8988T (cell line): Measurements from ENCODE around the gene SLC25A19.

Experiments
- DNase-seq: peaks from one replicate; pipeline ENCODE4 v3.0.0; 2011

Gene SLC25A19

DNA sequence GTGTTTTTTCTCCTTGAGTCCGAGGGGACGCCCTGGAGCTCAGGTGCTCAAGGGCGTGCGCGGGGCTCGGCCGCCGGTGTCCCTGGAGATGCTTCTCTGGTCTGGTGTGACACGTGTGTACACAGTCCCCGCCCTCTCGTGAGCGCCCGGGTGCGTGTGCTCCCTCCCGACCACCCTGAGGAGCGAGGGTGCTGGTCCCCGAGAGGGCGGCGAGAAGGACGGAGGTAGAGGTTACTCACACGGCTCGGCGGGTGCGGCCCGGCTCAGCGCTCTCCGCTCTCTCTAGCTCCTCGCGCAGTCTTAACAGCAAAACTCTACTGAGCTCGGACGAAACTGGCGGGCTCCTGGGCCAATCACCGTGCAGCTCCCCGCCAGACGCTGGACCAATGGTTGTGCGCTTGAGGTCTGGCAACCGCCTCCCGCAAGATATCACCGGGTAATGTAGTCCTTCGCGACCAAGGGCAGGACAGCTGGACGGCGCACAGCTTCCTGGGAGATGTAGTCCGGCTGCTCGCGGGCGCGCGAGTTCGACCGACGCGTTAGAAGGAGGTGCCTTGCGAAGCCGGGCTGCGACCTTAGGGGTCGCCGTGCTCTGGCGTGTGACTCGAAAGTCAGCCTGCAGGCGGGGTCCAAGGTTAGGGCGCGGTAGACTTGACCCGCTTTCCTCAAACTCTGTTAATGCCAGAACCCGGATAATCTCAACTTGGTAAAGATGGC, at the start of gene SLC25A19:
TSS of gene SLC25A19 (minus strand) at position 319 of the 717 bp plus-strand sequence. CDS start 2,669 bp downstream, outside the sequence.
- peak; percentile 81 for DNase-seq

DNA sequence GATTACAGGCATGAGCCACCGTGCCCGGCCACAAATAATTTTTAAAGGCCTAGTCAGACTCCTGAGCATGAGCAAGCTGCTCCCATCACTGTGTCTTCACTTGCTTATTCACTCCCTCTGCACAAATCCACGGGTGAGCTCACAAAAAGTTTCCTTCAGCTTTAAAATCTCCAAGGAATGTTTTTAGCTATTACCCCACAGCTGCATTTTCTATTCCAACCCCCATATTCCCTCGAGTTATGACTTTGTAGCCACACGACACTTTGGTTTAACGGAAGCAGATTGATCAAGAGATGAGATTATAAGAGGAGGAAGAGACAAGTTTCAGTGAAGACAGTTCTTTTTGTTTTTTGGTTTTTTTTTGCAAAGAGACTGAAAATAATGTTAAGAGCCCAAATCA, 49.1 kb upstream of the SLC25A19 start:
- DNase-seq = no peak

GRCh38 chr17:75335315-75335714, 46.1 kb upstream of the SLC25A19 start:
- DNase-seq = no peak

DNA sequence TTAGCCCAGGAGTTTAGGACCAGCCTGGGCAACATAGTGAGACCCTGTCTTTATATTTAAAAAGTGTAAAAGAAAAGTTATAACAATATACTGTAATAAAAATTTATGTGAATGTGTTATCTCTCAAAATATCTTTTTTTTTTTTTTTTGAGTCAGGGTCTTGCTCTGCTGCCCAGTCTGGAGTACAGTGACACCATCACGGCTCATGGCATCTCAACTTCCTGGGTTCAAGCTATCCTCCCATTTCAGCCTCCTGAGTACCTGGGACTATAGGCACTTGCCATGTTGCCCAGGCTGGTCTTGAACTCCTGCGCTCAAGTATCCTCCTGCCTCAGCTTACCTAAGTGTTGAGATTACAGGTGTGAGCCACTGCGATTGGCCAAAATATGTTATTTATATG, 45.5 kb upstream of the SLC25A19 start:
- DNase-seq = no peak

DNA sequence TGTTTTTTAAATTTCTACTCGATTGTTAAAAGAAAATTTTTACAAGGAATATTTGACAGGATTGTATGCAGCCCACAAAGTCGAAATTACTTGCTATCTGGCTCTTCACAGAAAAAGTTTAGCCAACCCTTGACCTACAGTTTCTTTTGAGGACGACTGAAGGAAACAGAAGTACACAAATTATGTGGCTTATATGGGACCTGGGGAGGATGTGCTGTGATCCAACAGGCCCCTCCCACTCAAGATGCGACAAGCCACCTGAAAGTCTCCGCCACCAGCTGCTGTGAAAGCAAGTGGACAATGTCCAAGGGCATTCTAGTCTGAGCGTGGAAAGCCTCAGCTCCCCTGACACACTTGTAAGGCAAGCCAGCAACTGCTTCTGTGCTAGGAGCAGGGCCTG, 42.4 kb upstream of the SLC25A19 start:
- DNase-seq = no peak

- DNase-seq = no peak
Observed at GRCh38 chr17:75327757-75328156, 38.5 kb upstream of the SLC25A19 start.

DNA sequence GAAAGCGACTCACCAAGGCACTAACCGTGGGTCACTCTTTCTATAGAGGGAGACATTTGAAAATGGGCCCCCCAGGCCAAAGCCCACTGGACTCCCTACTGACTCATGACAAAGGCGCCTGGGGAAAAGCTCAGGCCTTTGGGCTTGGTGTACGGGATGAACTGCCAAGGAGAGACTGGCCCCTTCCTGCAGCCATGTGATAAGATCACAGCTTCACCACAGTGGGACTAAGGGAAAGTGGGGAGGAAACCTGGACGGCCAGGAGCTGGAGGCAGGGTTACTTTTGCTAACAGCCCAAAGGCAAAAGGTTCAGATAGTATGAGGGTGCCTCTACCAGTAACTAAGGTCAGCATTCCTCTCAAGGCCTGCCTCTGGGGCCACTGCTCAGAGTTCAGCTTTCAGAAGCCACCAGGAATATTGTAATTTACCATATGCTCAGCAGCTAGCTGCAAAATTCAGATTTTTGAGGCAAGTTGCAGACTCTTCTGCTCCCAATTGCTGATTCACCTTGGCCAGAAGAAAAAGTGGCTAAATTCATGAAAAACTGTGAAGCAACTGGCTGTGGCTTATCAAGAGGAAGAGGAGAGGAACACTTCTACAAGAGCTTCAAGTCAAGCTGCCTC, 37.1 kb upstream of the SLC25A19 start:
- DNase-seq = no peak

DNA sequence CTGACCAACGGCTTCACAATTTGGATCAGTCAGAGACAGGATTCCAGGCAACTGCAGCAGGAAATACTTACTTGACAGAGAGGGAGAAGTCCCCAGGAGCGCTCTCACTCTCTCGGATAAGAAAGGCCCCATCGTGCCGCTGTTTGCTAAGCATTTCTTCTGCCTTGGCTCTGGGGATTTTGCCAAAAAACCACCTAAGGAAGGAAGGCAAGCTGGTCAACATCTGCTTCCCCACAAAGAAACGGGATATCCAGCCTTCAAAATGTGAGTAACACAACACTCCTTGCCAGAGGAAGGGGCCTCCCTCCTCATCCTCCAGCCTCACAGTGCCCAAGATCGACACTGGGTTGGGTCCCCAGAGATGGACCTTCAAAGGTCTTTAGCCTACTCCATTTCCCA, 36.6 kb upstream of the SLC25A19 start:
- no peak for DNase-seq

- no peak for DNase-seq
Observed at GRCh38 chr17:75325348-75325747, 36.1 kb upstream of the SLC25A19 start.

GRCh38 chr17:75321506-75321905, 32.3 kb upstream of the SLC25A19 start:
- DNase-seq = no peak

GRCh38 chr17:75319904-75320691, 30.9 kb upstream of the SLC25A19 start:
- no peak for DNase-seq

DNA sequence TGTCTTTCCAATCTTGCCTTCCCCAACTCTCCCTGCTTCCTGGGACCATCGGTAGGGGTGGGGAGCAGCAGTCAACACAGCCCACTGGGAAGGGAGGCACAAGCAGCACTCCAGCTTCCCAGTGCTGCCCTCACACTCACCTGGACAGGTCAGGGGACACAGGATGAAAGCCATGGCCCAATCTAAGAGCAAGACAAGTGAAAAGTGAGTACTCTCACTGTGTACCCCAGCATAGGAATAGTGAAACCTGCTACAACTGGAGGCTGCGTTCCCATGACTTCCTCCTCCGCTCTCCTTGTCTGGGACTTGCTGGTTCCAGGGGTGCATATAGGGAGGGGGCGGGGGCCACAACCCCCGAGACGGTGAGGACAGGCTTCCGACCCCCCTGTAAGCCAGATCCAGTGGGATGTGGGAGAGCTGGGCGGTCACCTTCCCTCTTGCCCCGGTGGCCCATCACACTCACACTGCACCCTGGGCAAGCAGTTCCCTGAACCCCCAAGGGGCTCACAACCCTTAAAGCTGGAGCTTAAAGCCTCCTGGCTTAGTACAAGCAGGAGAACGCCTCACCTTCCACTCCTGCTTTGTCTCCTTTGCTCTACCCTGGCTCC, 29.5 kb upstream of the SLC25A19 start:
- no peak for DNase-seq

DNA sequence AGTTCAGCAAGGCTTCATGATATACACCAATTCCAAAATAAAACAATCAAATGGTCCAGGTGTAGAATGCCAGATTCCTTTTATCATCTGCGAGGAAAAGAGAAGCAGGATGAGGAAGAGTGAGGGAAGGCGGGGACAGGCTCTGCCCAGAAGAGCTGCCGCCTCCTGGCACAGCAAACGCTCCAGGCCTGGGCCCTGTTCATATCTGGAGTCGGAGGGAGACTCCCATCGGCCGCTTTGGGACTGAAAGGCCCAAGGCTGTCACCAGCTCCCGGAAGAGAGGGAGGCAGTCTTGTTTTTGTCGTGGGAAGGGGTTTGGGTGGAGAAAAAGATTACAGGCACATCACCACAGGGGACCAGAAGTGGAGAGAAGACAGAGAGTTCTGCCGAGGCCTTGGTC, 29.0 kb upstream of the SLC25A19 start:
- no peak for DNase-seq

DNA sequence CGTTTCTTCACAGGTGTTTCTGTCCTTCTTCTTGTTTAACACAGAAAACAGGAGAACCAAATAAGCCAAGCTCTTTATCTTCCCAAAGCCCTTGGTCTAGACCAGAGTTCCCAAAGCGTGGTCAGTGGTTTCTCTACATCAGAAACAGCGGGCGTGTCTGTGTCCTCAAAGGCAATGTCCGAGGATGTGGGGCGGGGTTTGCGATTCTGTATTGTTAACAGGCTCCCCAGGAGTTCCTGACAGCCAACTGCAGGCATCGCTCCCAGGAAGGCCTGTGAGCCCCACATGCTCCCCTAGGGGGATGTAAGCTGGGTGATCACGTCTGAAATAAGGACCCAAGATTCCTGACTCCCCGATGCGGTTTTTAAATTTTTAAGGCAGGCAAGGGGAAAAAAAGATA, 28.4 kb upstream of the SLC25A19 start:
- no peak for DNase-seq

DNA sequence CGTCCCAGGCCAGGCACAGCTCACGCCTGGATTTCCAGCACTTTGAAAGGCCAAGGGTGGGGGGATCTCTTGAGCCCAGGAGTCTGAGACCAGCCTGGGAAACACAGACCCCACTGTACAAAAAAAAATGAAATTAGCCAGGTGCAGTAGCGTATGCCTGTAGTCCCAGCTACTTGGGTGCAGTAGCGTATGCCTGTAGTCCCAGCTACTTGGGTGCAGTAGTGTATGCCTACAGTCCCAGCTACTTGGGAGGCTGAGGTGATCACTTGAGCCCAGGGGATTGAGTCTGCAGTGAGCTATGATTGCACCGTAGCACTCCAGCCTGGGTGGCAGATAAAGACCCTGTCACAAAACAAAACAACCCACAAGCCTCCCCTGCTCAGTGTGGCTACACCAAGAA, 27.0 kb upstream of the SLC25A19 start:
- DNase-seq = no peak

DNA sequence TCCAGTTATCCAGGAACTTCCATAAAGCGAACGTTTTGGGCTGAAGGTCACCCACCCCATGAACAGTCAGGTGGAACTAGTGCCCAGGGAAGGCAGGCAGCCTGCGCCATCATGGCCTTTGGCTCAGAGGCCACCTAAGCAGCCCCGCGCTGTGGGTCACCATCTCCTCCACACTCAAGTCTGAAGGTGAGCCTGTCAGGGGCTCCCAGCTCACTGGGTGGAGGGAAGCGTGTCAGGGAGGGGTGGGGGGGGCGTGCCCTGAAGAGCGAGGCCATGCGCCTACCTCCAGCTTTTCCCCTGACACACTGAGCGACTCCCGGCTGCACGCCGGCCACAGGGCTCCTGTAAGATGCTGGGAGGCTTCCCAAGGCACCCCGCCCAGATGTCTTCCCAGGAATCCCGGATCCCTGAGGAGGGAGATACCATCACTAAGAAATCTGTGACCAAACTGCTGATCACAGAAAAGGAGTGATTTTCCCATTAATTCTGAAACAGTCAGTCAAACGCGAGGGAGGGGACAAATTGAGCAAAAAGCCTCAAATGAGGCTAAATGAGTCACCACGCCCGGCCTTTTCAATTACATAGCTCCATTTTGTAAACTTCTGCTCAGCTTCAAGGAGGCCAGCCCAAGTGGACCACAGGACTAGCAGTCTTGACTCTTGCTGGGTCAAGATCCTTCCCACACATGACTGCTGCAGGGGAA, 26.5 kb upstream of the SLC25A19 start:
- no peak for DNase-seq

GRCh38 chr17:75313941-75314551, 24.8 kb upstream of the SLC25A19 start:
- no peak for DNase-seq

DNA sequence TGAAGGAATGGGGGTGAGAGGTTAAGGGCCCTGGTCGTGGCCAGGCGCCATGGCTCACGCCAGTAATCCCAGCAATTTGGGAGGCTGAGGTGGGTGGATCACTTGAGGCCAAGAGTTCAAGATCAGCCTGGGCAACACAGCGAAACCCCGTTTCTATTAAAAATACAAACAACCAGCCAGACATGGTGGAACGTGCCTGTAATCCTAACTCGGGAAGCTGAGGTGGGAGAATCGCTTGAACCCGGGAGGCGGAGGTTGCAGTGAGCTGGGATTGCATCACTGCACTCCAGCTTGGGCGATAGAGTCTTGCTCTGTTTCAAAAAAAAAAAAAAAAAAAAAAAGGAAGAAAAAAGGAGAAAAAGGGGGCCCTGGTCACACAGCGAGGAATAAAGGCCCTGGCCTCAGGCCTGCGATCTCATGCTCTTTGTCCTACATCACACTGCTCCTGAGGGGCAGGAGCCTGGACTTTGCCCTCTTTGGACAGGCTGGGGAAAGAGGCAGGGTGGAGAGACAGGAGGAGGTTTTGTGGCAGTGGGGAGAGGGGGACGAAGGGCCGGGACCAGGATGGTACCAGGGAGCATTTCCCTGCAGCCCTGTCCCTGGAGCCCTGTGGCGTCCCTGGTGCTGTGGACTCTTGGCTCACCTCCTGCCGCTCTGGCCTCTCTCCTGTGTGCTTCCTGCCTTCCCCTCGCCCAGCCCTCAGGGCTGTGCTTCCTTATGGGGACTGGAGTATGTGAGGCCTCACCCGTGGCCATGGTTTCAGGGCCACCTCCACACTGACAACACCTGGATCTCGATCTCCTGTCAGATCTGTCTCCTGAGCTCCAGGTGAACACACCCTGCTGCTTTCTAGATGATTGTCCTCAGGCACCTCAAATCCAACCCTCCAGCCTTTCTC, 19.7 kb upstream of the SLC25A19 start:
- DNase-seq = no peak

- DNase-seq = no peak
Observed at GRCh38 chr17:75307957-75308731, 18.9 kb upstream of the SLC25A19 start.

DNA sequence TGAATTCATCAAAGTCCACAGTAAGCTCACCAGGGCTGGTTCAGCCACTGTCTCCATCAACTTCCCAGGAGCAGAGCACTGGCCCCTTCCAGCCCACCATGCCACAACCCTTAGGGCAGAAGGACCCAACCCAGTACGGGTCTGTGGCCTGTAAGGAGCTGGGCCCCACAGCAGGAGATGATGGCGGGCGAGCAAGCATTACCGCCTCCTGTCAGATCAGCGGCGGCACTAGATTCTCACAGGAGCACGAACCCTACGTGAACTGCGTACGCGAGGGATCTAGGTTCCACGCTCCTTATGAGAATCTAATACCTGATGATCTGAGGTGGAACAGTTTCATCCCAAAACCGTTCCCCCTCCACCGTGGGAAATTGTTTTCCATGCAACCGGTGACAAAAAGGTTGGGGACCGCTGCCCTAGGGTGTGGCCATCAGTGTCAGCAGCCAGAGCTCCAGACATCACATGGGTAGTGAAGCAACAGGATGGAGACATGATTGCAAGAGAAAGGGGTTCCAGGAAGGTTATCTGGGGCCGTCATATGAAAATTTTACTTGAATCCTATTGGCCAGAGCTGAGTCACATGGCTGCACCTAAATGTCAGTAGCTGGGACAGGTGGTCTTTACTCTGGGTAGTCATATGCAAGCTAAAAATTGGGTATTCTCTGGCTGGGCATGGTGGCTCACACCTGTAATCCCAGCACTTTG, 12.4 kb upstream of the SLC25A19 start:
- DNase-seq = no peak
